B cell (primary cell): ENCODE data around the gene GTF3C5. TPM values are rescaled to one million over a fixed set of nuclear protein-coding genes. Genes with fewer than 3 reads are reported as not detected.

ENCODE experiments used
- ATAC-seq: fragments of 200-7000 bp; cut with Tn5 transposase; one replicate; pipeline ENCODE4 v1.10.0; 2021; ENCODE audit warnings: low read depth, mild to moderate bottlenecking, moderate number of reproducible peaks, moderate library complexity
- CTCF ChIA-PET: fragments of 350-600 bp; sonication (Branson Sonifier 250); formaldehyde crosslinking; loops from one replicate; lab custom pipeline; 2021; ENCODE audit warnings: antibody characterized with exemption, inconsistent platforms; lab: Charles Lee
- POLR2A ChIA-PET: fragments of 350-600 bp; sonication (Branson Sonifier 250); formaldehyde crosslinking; loops from one replicate; lab custom pipeline; 2021; ENCODE audit warnings: antibody characterized with exemption; lab: Charles Lee
- DNase-seq: peaks from one replicate; pipeline ENCODE4 v3.0.0; 2013
- H2AFZ ChIP-seq: 2 replicates; pipeline ENCODE4 v1.6.1; 2012; ENCODE audit warnings: mild to moderate bottlenecking, low read depth, low read length; ENCODE audit not compliant: insufficient read depth, poor library complexity, severe bottlenecking
- H3K27ac ChIP-seq, 2 donors: 1 replicate in 1 of 2; 2 replicates in 1 of 2; pipeline ENCODE4 v1.5.1; 2012 to 2013; ENCODE audit warnings: low read length in 2 of 2, mild to moderate bottlenecking in 2 of 2, moderate library complexity in 1 of 2
- H3K27me3 ChIP-seq, 4 experiments: fragments of 200-600 bp in 1 of 4; sonication (generic) in 1 of 4; replicated peaks in 1 of 4; 1 replicate in 2 of 4; 2 replicates in 2 of 4; pipeline versions ENCODE4 v1.6.1 to v1.7.0; 2013 to 2016; ENCODE audit warnings: low read length in 3 of 4, mild to moderate bottlenecking in 2 of 4, mixed read lengths in 1 of 4, moderate library complexity in 1 of 4; ENCODE audit not compliant: insufficient read depth in 4 of 4, control insufficient read depth in 3 of 4; ENCODE audit errors: control extremely low read depth in 1 of 4
- H3K36me3 ChIP-seq, 2 experiments: replicated peaks in 1 of 2; 1 replicate in 1 of 2; 2 replicates in 1 of 2; pipeline versions ENCODE4 v1.6.1 to v1.7.1; 2013; ENCODE audit warnings: low read length in 1 of 2; ENCODE audit not compliant: insufficient read depth in 2 of 2, control insufficient read depth in 1 of 2; ENCODE audit errors: control extremely low read depth in 1 of 2, extremely low read depth in 1 of 2
- H3K4me1 ChIP-seq, 2 donors: fragments of 200-600 bp in 1 of 2; sonication (generic) in 1 of 2; 1 replicate in 1 of 2; 2 replicates in 1 of 2; pipeline versions ENCODE4 v1.5.1 to v1.6.1; 2013 to 2017; ENCODE audit warnings: low read length in 2 of 2; ENCODE audit not compliant: control insufficient read depth in 2 of 2, insufficient read depth in 2 of 2
- H3K4me2 ChIP-seq: replicated peaks from 2 replicates; pipeline ENCODE3; 2012; ENCODE audit warnings: mild to moderate bottlenecking, low read depth, low read length; ENCODE audit not compliant: poor library complexity, severe bottlenecking
- H3K4me3 ChIP-seq, 5 experiments: fragments of 200-600 bp in 1 of 5; sonication (generic) in 1 of 5; 1 replicate in 3 of 5; 2 replicates in 2 of 5; pipeline versions ENCODE4 v1.5.1 to v1.7.0; 2011 to 2016; ENCODE audit warnings: low read length in 4 of 5, mild to moderate bottlenecking in 4 of 5, low read depth in 2 of 5, control low read depth in 1 of 5, moderate library complexity in 1 of 5; ENCODE audit not compliant: insufficient read depth in 1 of 5; ENCODE audit errors: control extremely low read depth in 1 of 5, extremely low read depth in 1 of 5
- H3K79me2 ChIP-seq: fragments of 200-600 bp; sonication (generic); one replicate; pipeline ENCODE4 v1.6.0; 2016; ENCODE audit warnings: low read length; ENCODE audit not compliant: control insufficient read depth, insufficient read depth
- H3K9ac ChIP-seq: fragments of 200-600 bp; sonication (generic); 2 replicates; pipeline ENCODE4 v1.6.1; 2017; ENCODE audit warnings: mild to moderate bottlenecking, low read length, moderate library complexity
- H3K9me3 ChIP-seq, 3 donors: one replicate each; pipeline versions ENCODE4 v1.6.1 to v1.7.1; 2013; ENCODE audit warnings: low read length in 2 of 3; ENCODE audit not compliant: control insufficient read depth in 2 of 3, insufficient read depth in 1 of 3; ENCODE audit errors: control extremely low read depth in 1 of 3
- H4K20me1 ChIP-seq: 2 replicates; pipeline ENCODE4 v1.6.0; 2012; ENCODE audit warnings: mild to moderate bottlenecking, low read length; ENCODE audit not compliant: insufficient read depth, control insufficient read depth, poor library complexity, severe bottlenecking
- H3K27ac Mint-ChIP-seq: one replicate; pipeline ENCODE4 v1.8.0; 2021; ENCODE audit warnings: mixed read lengths
- H3K27me3 Mint-ChIP-seq: one replicate; pipeline ENCODE4 v1.8.0; 2021; ENCODE audit warnings: mixed read lengths
- H3K4me1 Mint-ChIP-seq: one replicate; pipeline ENCODE4 v1.8.0; 2021; ENCODE audit warnings: mixed read lengths
- H3K4me3 Mint-ChIP-seq: one replicate; pipeline ENCODE4 v1.8.0; 2021; ENCODE audit warnings: mixed read lengths
- H3K9me3 Mint-ChIP-seq: one replicate; pipeline ENCODE4 v1.8.0; 2022; ENCODE audit warnings: mixed read lengths; ENCODE audit not compliant: insufficient read depth
- EZH2 ChIP-seq: IDR thresholded peaks from 2 replicates; pipeline ENCODE4 v1.6.1; 2012; ENCODE audit warnings: borderline replicate concordance, low read depth, mild to moderate bottlenecking, moderate library complexity, low read length; ENCODE audit not compliant: insufficient read depth, poor library complexity, severe bottlenecking
- WGBS: methylation state at CpG from one replicate; pipeline ENCODE4 v1.1.5; 2013; ENCODE audit warnings: missing lambda C conversion rate; ENCODE audit not compliant: insufficient coverage; 5-methylcytosine and 5-hydroxymethylcytosine counted together
- intact Hi-C: fragments of 100-400 bp; cut with micrococcal nuclease; formaldehyde crosslinking; loops from one replicate; pipeline ENCODE4 v1.10.0; 2022
- polyA plus RNA-seq: library from polyadenylated mRNA; depleted of rRNA; stranded (reverse); fragments of >200 nt; gene quantifications from 2 replicates; pipeline ENCODE4 v1.2.3, GENCODE V29; 2012
- total RNA-seq, 2 donors: library from RNA; stranded (reverse); fragments of 120-200 nt in 1 of 2; gene quantifications; 1 replicate in 1 of 2; 2 replicates in 1 of 2; pipeline versions ENCODE4 v1.2.3 to v1.2.4, GENCODE V29; 2013 to 2022
- TF ChIP-seq, protein P1 (sequence below): fragments of 200-600 bp; IDR thresholded peaks from one replicate; pipeline ENCODE4 v1.8.0; 2022; ENCODE audit warnings: antibody characterized with exemption, mild to moderate bottlenecking

The GTF3C5 gene
- total and polyA plus RNA-seq, 2 donors (not counting 1 experiment from before 2014, with no cell fraction given): 80.5 to 91.2 TPM

DNA sequence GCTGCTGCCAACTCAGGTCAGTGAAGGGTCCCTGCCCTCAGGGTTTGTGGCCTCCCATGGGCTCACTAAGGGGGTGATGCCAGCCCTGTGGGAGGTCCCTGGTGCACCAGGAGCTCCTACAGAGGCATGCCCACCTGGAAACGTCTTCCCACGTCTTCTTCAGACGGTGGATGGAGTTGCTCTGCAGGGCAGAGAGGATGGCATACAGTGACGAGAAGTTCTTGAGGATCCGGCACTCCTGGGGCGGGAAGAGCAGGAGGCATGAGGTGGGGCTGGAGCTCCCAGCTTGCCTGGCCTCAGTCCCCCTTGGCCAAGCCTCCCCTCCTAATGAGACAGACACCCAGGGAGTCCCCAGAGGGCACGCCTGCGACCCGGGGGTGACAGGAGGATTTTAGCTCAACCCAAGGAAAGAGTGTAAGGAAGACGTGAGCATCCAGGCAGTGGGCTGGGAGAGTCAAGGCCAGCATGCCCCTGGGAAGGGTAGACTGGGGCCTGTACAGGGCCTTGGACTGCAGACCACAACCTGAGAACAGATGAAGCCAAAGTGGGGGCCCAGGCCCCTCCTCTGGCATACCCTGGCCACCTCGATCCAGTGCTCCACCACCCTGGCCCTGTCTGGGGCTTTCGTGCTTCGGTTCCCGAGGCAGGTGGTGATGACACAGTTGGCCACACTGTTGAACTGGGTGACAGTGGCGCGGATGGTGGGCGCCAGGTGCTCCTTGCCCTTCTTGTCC, 75.9 kb downstream of the GTF3C5 start:
- TF ChIP-seq, protein P1, sequence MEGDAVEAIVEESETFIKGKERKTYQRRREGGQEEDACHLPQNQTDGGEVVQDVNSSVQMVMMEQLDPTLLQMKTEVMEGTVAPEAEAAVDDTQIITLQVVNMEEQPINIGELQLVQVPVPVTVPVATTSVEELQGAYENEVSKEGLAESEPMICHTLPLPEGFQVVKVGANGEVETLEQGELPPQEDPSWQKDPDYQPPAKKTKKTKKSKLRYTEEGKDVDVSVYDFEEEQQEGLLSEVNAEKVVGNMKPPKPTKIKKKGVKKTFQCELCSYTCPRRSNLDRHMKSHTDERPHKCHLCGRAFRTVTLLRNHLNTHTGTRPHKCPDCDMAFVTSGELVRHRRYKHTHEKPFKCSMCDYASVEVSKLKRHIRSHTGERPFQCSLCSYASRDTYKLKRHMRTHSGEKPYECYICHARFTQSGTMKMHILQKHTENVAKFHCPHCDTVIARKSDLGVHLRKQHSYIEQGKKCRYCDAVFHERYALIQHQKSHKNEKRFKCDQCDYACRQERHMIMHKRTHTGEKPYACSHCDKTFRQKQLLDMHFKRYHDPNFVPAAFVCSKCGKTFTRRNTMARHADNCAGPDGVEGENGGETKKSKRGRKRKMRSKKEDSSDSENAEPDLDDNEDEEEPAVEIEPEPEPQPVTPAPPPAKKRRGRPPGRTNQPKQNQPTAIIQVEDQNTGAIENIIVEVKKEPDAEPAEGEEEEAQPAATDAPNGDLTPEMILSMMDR: no peak
- no peak for TF ChIP-seq EZH2
- intact Hi-C loops: no loop called here
- no peak overlapping the region for H3K4me3 ChIP-seq
- H3K36me3 ChIP-seq: peaks cover 0 to 69% of the 10 kb centered on the region in 2 experiments
- DNase-seq (no peak), ATAC-seq (no peak)
- ChIA-PET POLR2A (interaction anchor here (0.6 kb wide), 1 partner anchor 24 kb away, joined by 4 read pairs; no protein-coding TSS in a partner anchor), CTCF (interaction anchor here (0.9 to 26.5 kb wide), 2 partner anchors 42 to 53 kb away, joined by 4 to 599 read pairs; no protein-coding TSS in a partner anchor)
- no peaks in the 10 kb centered on the region for H3K4me1 Mint-ChIP-seq
- H3K9me3 Mint-ChIP-seq: no peaks in the 10 kb centered on the region
- WGBS: 88% methylated on average over 17 of the region's 17 CpGs
- H3K9ac ChIP-seq: no peak overlapping the region
- H3K4me1 ChIP-seq: peaks cover 0 to 2% of the 10 kb centered on the region in 2 donors
- H2AFZ ChIP-seq: no peak overlapping the region
- peaks cover 3% of the 10 kb centered on the region for H3K79me2 ChIP-seq
- H3K27me3 ChIP-seq: no peaks in the 10 kb centered on the region
- peak overlapping the region; percentile 46 for H3K27ac Mint-ChIP-seq
- H4K20me1 ChIP-seq: peaks cover 2% of the 10 kb centered on the region
- H3K9me3 ChIP-seq: peaks cover 0 to 5% (median 0%) of the 10 kb centered on the region in 3 donors
- H3K27me3 Mint-ChIP-seq: no peaks in the 10 kb centered on the region
- H3K4me3 Mint-ChIP-seq: no peak overlapping the region
- H3K27ac ChIP-seq: no peak overlapping the region
- H3K4me2 ChIP-seq: no peak overlapping the region

DNA sequence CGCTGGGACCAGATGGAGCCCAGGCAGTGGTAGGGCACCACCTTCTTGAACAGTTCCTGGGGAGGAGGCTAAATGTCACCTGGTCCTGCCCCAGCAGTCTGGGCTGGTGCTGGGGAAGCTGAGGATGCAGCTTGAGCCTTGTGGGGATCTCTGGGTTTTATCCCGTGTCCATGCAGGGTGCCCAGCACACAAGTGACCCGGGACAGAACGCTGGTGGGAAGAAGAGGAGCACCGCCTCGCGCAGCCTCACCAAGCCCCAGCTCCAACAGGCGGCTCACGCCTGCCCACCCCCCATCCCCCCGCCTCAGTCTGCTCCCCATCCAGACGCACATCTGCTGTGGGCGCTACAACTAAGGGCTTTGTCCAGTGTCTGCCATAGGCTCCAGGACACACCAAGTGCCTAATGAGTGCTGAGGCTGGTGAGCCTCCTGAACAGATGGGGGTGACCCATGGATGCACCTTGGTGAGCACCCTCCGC, 76.5 kb downstream of the GTF3C5 start:
- POLR2A ChIA-PET: interaction anchor here (0.6 kb wide), 2 partner anchors 24 to 162 kb away, joined by 3 to 4 read pairs; no protein-coding TSS in a partner anchor
- H3K36me3 ChIP-seq: peaks cover 0 to 65% of the 10 kb centered on the region in 2 experiments
- H3K79me2 ChIP-seq: peaks cover 9% of the 10 kb centered on the region
- no peak overlapping the region for H3K27ac Mint-ChIP-seq
- no peak for ATAC-seq
- no peak overlapping the region for H3K27ac ChIP-seq
- H3K9me3 Mint-ChIP-seq: no peaks in the 10 kb centered on the region
- peaks cover 8% of the 10 kb centered on the region for H4K20me1 ChIP-seq
- no peak overlapping the region for H2AFZ ChIP-seq
- TF ChIP-seq, protein P1: no peak
- TF ChIP-seq EZH2: no peak
- H3K9me3 ChIP-seq: peaks cover 0 to 5% (median 0%) of the 10 kb centered on the region in 3 donors
- intact Hi-C loops: no loop called here
- H3K4me1 Mint-ChIP-seq: peaks cover 4% of the 10 kb centered on the region
- no peaks in the 10 kb centered on the region for H3K27me3 ChIP-seq
- CTCF ChIA-PET: interaction anchor here (1.4 to 26.5 kb wide), 2 partner anchors 12 to 41 kb away, joined by 3 to 599 read pairs; no protein-coding TSS in a partner anchor
- no peak for DNase-seq
- H3K27me3 Mint-ChIP-seq: no peaks in the 10 kb centered on the region
- peaks cover 5 to 8% of the 10 kb centered on the region in 2 donors for H3K4me1 ChIP-seq
- no peak overlapping the region for H3K4me3 ChIP-seq
- H3K9ac ChIP-seq: no peak overlapping the region
- no peak overlapping the region for H3K4me3 Mint-ChIP-seq
- 91% methylated on average over 12 of the region's 13 CpGs for WGBS
- no peak overlapping the region for H3K4me2 ChIP-seq
